H9 (cell line): ENCODE results near the gene CEACAM20. TPM values are rescaled to one million over a fixed set of nuclear protein-coding genes. Genes with fewer than 3 reads are reported as not detected.
A peak's percentile ranks its signal among the peaks of the same experiment; 100 is the strongest.

Source experiments
- DNase-seq: peaks from one replicate; pipeline ENCODE4 v3.0.0-alpha.2; 2017
- H2AFZ ChIP-seq: one replicate; pipeline ENCODE4 v1.6.1; 2013; ENCODE audit warnings: mild to moderate bottlenecking, low read length, control low read depth, moderate library complexity
- H2AK5ac ChIP-seq: 2 replicates; pipeline ENCODE4 v1.6.1; 2013; ENCODE audit warnings: low read length, control low read depth, mixed read lengths; ENCODE audit not compliant: insufficient read length
- H2BK120ac ChIP-seq: one replicate; pipeline ENCODE4 v1.6.1; 2013; ENCODE audit warnings: low read depth, mild to moderate bottlenecking, low read length, control low read depth, inconsistent platforms; ENCODE audit not compliant: poor library complexity, severe bottlenecking
- H2BK12ac ChIP-seq: 2 replicates; pipeline ENCODE4 v1.6.1; 2013; ENCODE audit warnings: low read length, control low read depth, mixed read lengths, low read depth; ENCODE audit not compliant: insufficient read length
- H2BK15ac ChIP-seq: 2 replicates; pipeline ENCODE4 v1.6.1; 2013; ENCODE audit warnings: low read depth, low read length, control low read depth
- H2BK20ac ChIP-seq: one replicate; pipeline ENCODE4 v1.6.1; 2013; ENCODE audit warnings: low read depth, mild to moderate bottlenecking, low read length, control low read depth, inconsistent platforms; ENCODE audit not compliant: poor library complexity, severe bottlenecking
- H2BK5ac ChIP-seq: 2 replicates; pipeline ENCODE4 v1.6.1; 2013; ENCODE audit warnings: low read length, control low read depth, mixed read lengths; ENCODE audit not compliant: insufficient read length
- H3K14ac ChIP-seq: 2 replicates; pipeline ENCODE4 v1.6.1; 2013; ENCODE audit warnings: low read length, control low read depth; ENCODE audit not compliant: insufficient read depth
- H3K18ac ChIP-seq: 2 replicates; pipeline ENCODE4 v1.6.1; 2013; ENCODE audit warnings: low read depth, mild to moderate bottlenecking, mixed read lengths, low read length, control low read depth; ENCODE audit not compliant: insufficient read length
- H3K23ac ChIP-seq: 2 replicates; pipeline ENCODE4 v1.6.1; 2013; ENCODE audit warnings: low read length, control low read depth, mixed read lengths, low read depth; ENCODE audit not compliant: insufficient read length
- H3K23me2 ChIP-seq: 2 replicates; pipeline ENCODE4 v1.6.1; 2013; ENCODE audit warnings: low read depth, mild to moderate bottlenecking, mixed read lengths, low read length, control low read depth; ENCODE audit not compliant: insufficient read length, poor library complexity, severe bottlenecking
- H3K27ac ChIP-seq: 2 replicates; pipeline ENCODE4 v1.5.1; 2013; ENCODE audit warnings: low read length, control low read depth, mixed read lengths, low read depth; ENCODE audit not compliant: insufficient read length
- H3K27me3 ChIP-seq: 2 replicates; pipeline ENCODE4 v1.6.1; 2013; ENCODE audit warnings: low read length, control low read depth, inconsistent platforms; ENCODE audit not compliant: insufficient read depth
- H3K4ac ChIP-seq: 2 replicates; pipeline ENCODE4 v1.6.1; 2013; ENCODE audit warnings: low read depth, mild to moderate bottlenecking, control low read depth, inconsistent platforms, low read length, moderate library complexity
- H3K4me1 ChIP-seq: 2 replicates; pipeline ENCODE4 v1.6.1; 2013; ENCODE audit warnings: low read length, control low read depth, inconsistent platforms; ENCODE audit not compliant: insufficient read depth
- H3K4me2 ChIP-seq: 2 replicates; pipeline ENCODE4 v1.6.1; 2013; ENCODE audit warnings: low read length, control low read depth, mixed read lengths; ENCODE audit not compliant: insufficient read length, insufficient read depth
- H3K56ac ChIP-seq: 2 replicates; pipeline ENCODE4 v1.6.1; 2013; ENCODE audit warnings: low read depth, mild to moderate bottlenecking, mixed read lengths, low read length, control low read depth; ENCODE audit not compliant: insufficient read length
- H3K79me1 ChIP-seq: 2 replicates; pipeline ENCODE4 v1.6.1; 2013; ENCODE audit warnings: low read depth, mild to moderate bottlenecking, moderate library complexity, low read length, control low read depth, inconsistent platforms; ENCODE audit not compliant: insufficient read depth, poor library complexity, severe bottlenecking
- H3K79me2 ChIP-seq: 2 replicates; pipeline ENCODE4 v1.6.1; 2013; ENCODE audit warnings: low read length, control low read depth, inconsistent platforms; ENCODE audit not compliant: insufficient read depth
- H3K9ac ChIP-seq: 2 replicates; pipeline ENCODE4 v1.6.1; 2013; ENCODE audit warnings: low read length, control low read depth, mixed read lengths; ENCODE audit not compliant: insufficient read length; ENCODE audit errors: extremely low read depth
- H3K9me3 ChIP-seq: one replicate; pipeline ENCODE4 v1.6.1; 2013; ENCODE audit warnings: low read depth, low read length, inconsistent platforms; ENCODE audit not compliant: control insufficient read depth
- H3T11ph ChIP-seq: one replicate; pipeline ENCODE4 v1.6.1; 2013; ENCODE audit warnings: mild to moderate bottlenecking, low read length, control low read depth, inconsistent platforms
- H4K20me1 ChIP-seq: one replicate; pipeline ENCODE4 v1.6.1; 2013; ENCODE audit not compliant: control insufficient read depth, insufficient read length, insufficient read depth
- H4K5ac ChIP-seq: 2 replicates; pipeline ENCODE4 v1.6.1; 2013; ENCODE audit warnings: low read depth, mild to moderate bottlenecking, mixed read lengths, low read length, control low read depth; ENCODE audit not compliant: insufficient read length
- H4K8ac ChIP-seq: replicated peaks from 2 replicates; pipeline ENCODE4 v1.6.1; 2013; ENCODE audit warnings: low read length, control low read depth, mixed read lengths, low read depth; ENCODE audit not compliant: insufficient read length
- H4K91ac ChIP-seq: 2 replicates; pipeline ENCODE4 v1.6.1; 2013; ENCODE audit warnings: low read depth, mild to moderate bottlenecking, moderate library complexity, mixed read lengths, low read length, control low read depth; ENCODE audit not compliant: insufficient read length
- H3K27ac Mint-ChIP-seq, 3 experiments: 2 replicates in 2 of 3; 3 replicates in 1 of 3; pipeline ENCODE4 v1.8.0; 2020 to 2021; ENCODE audit warnings: mixed read lengths in 3 of 3, mild to moderate bottlenecking in 1 of 3, moderate library complexity in 1 of 3
- H3K27me3 Mint-ChIP-seq: 2 replicates; pipeline ENCODE4 v1.8.0; 2021; ENCODE audit warnings: low read depth, mild to moderate bottlenecking, moderate library complexity, mixed read lengths
- H3K36me3 Mint-ChIP-seq, 3 experiments: 2 replicates in 2 of 3; 3 replicates in 1 of 3; pipeline ENCODE4 v1.8.0; 2020 to 2021; ENCODE audit warnings: low read depth in 3 of 3, mixed read lengths in 3 of 3; ENCODE audit not compliant: insufficient read depth in 1 of 3
- H3K4me1 Mint-ChIP-seq, 2 experiments: 2 replicates each; pipeline ENCODE4 v1.8.0; 2020; ENCODE audit warnings: mixed read lengths in 2 of 2
- H3K4me3 Mint-ChIP-seq, 2 experiments: 2 replicates in 1 of 2; 3 replicates in 1 of 2; pipeline ENCODE4 v1.8.0; 2020 to 2021; ENCODE audit warnings: mild to moderate bottlenecking in 2 of 2, mixed read lengths in 2 of 2, moderate library complexity in 1 of 2
- H3K9me3 Mint-ChIP-seq, 2 experiments: 2 replicates in 1 of 2; 3 replicates in 1 of 2; pipeline ENCODE4 v1.8.0; 2020; ENCODE audit warnings: mild to moderate bottlenecking in 2 of 2, mixed read lengths in 2 of 2, moderate library complexity in 1 of 2
- CTCF ChIP-seq: fragments of 200-600 bp; sonication (generic); conservative IDR thresholded peaks from 3 replicates; pipeline ENCODE4 v1.8.0; 2021; ENCODE audit warnings: antibody characterized with exemption, mild to moderate bottlenecking
- WGBS: extraction: QIAGEN DNeasy Blood & Tissue Kit; methylation state at CpG from one replicate; pipeline ENCODE4 v1.1.7; 2013; ENCODE audit warnings: missing lambda C conversion rate, low lambda C conversion rate, mixed read lengths; ENCODE audit not compliant: insufficient read length; ENCODE audit errors: extremely low coverage; 5-methylcytosine and 5-hydroxymethylcytosine counted together
- total RNA-seq: library from RNA; stranded (reverse); gene quantifications from 2 replicates; pipeline ENCODE4 v1.2.1, GENCODE V29; 2021

Gene CEACAM20
- total RNA-seq, 1 experiment from 2014 or later: not detected

GRCh38 chr19:44576843-44577565 is 47.5 kb upstream of the CEACAM20 start:
- Histone ChIP-seq H2BK15ac (no peak overlapping the region), H3K4ac (no peak overlapping the region), H3K79me1 (no peaks in the 10 kb centered on the region), H3K18ac (no peak overlapping the region), H3T11ph (no peak overlapping the region), H3K14ac (no peak overlapping the region), H2BK12ac (no peak overlapping the region), H2AK5ac (no peak overlapping the region), H4K5ac (no peak overlapping the region), H3K27me3 (no peaks in the 10 kb centered on the region), H3K23me2 (no peaks in the 10 kb centered on the region), H3K23ac (no peak overlapping the region), H2AFZ (no peak overlapping the region), H3K9ac (no peak overlapping the region), H3K79me2 (no peaks in the 10 kb centered on the region), H2BK5ac (no peak overlapping the region), H2BK120ac (no peak overlapping the region), H3K56ac (no peak overlapping the region), H4K8ac (no peak overlapping the region), H2BK20ac (no peak overlapping the region), H3K4me1 (no peaks in the 10 kb centered on the region), H3K4me2 (no peak overlapping the region), H4K20me1 (no peaks in the 10 kb centered on the region), H3K9me3 (no peaks in the 10 kb centered on the region), H3K27ac (no peak overlapping the region), H4K91ac (no peak overlapping the region)
- peak; percentile 86 for TF ChIP-seq CTCF
- no CpG with 5 or more reads among the region's 8 CpGs for WGBS
- peaks cover 0 to 13% of the 10 kb centered on the region in 2 experiments; a peak in 2 of 4 replicates for H3K4me1 Mint-ChIP-seq
- H3K27ac Mint-ChIP-seq: no peak overlapping the region
- H3K4me3 Mint-ChIP-seq: no peak overlapping the region
- peaks cover 7% of the 10 kb centered on the region for H3K27me3 Mint-ChIP-seq
- no peaks in the 10 kb centered on the region for H3K36me3 Mint-ChIP-seq
- peak; percentile 70 for DNase-seq
- H3K9me3 Mint-ChIP-seq: no peaks in the 10 kb centered on the region
